SH-SY5Y (cell line): ENCODE measurements around the gene LMNTD1.

Experiments
- GATA2 ChIP-seq: IDR thresholded peaks from 2 replicates; pipeline ENCODE4 v1.6.1; 2011; ENCODE audit warnings: mild to moderate bottlenecking, low read depth, low read length
- GATA3 ChIP-seq: IDR thresholded peaks from 2 replicates; pipeline ENCODE4 v1.6.1; 2011; ENCODE audit warnings: low read depth, mild to moderate bottlenecking, low read length, moderate library complexity

DNA sequence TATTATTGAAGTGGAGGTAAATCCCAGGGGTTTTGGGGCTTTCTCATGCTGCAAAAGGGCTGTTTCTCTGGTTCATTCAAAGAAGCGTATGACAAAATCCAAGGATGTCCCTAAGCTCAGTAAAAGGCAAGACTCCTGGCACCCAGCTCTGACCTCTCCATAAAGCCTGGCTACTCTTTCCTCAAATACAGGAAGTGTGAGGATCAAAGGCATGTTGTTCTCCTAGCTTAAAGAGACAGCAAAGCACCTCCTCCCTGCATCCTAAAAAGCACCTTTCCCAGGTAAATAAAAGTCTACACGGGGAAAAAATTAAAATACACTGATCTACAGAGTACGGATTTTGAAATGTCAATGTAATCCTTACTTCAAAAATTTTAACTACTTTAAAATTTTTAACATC is 118.6 kb downstream of the LMNTD1 start:
- no peak for TF ChIP-seq GATA2
- TF ChIP-seq GATA3 = no peak
